ENCODE results near the gene HDAC5. TPM values are rescaled to one million over a fixed set of nuclear protein-coding genes. Genes with fewer than 3 reads are reported as not detected.

The HDAC5 gene
- total RNA-seq, 4 donors from 2014 or later: 45.3 to 182 (median 70.8) TPM

DNA sequence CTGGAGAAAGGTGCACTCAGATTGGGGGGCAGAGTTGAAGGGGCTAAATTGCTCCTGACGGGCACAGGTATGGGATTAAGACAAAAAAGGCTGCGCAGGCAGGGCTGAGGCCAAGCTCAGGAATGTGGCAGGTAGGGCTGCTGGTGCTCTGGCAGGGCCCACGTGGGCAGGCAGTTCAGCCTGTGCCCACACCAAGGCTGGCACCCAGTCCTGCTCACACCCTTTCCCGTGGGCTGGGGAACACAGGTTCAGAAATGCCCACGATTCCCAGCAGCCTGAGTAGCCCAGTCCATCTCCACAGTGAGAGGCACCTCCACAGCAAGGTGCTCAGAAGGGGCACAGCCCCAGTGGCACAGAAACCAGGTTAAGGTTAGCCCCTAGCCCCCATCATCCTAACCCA lies 4.4 kb downstream of the HDAC5 start:
- in situ Hi-C loops (cut with MboI; ENCODE audit: low pct_ligation_motif_present in 1 of 4, low pct_unique_long_range_greater_than_20kb in 1 of 4, low sequenced_read_pairs in 3 of 4): no loop called here
- intact Hi-C loops (cut with DNase I; ENCODE audit: low total_unique reads): no loop called here
- Histone ChIP-seq H3K4me3 (no peak overlapping the region), H3K27me3 (no peaks in the 10 kb centered on the region), H3K27ac (no peak overlapping the region), H3K4me1 (peaks cover 14 to 30% (median 18%) of the 10 kb centered on the region in 4 donors), H3K9me3 (no peaks in the 10 kb centered on the region), H3K36me3 (no peaks in the 10 kb centered on the region)
- DNase-seq: no peak
- TF ChIP-seq, protein P1, sequence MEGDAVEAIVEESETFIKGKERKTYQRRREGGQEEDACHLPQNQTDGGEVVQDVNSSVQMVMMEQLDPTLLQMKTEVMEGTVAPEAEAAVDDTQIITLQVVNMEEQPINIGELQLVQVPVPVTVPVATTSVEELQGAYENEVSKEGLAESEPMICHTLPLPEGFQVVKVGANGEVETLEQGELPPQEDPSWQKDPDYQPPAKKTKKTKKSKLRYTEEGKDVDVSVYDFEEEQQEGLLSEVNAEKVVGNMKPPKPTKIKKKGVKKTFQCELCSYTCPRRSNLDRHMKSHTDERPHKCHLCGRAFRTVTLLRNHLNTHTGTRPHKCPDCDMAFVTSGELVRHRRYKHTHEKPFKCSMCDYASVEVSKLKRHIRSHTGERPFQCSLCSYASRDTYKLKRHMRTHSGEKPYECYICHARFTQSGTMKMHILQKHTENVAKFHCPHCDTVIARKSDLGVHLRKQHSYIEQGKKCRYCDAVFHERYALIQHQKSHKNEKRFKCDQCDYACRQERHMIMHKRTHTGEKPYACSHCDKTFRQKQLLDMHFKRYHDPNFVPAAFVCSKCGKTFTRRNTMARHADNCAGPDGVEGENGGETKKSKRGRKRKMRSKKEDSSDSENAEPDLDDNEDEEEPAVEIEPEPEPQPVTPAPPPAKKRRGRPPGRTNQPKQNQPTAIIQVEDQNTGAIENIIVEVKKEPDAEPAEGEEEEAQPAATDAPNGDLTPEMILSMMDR (IDR thresholded peaks at IDR 0.05): no peak
- TF ChIP-seq POLR2A (IDR thresholded peaks at IDR 0.05): no peak
- TF ChIP-seq POLR2AphosphoS5 (IDR thresholded peaks at IDR 0.05): no peak
- no peak for TF ChIP-seq EP300 (IDR thresholded peaks at IDR 0.05; ENCODE audit: low read depth)
- WGBS, 2 donors (ENCODE audit: low coverage in 1 of 2): 80% methylated on average over 5 of the region's 5 CpGs; no CpG with 5 or more reads in 1 of the 2 donors

DNA sequence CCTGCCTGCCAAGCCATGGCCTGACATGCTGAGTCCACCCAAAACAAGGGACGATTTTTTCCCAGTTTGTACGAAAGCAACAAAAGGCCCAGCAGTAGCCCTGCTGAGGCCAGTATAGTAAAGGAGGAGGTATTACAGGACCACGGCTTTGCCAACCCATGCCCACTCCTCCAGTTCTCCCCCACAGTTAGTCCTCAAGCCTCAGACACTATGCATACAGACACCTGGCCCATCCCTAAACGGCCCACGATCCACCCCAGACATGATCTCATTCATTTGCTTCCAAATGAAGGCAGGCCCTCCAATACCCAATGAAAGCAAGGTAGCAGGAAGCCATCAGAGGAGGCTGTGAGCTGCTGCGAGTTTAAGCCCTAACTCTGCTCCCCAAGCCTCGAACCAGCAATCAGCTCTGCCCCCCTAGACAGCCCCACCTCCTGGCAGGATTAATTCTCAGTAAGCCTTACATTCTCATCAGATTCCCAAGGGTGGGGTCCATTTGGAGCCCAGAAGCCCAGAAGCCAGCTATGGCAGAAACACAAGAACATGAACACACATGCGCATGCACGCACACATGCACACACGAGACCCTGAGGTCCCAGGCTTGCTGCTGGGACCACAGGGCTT lies 4.9 kb downstream of the HDAC5 start:
- H3K4me1 ChIP-seq: peaks cover 14 to 28% (median 17%) of the 10 kb centered on the region in 4 donors
- no peak for DNase-seq
- in situ Hi-C loops (cut with MboI; ENCODE audit: low pct_ligation_motif_present in 1 of 4, low pct_unique_long_range_greater_than_20kb in 1 of 4, low sequenced_read_pairs in 3 of 4): no loop called here
- 18 to 65% methylated on average over 2 to 10 of the region's 10 CpGs for WGBS, 2 donors (ENCODE audit: low coverage in 1 of 2)
- no peaks in the 10 kb centered on the region for H3K36me3 ChIP-seq
- H3K4me3 ChIP-seq: no peak overlapping the region
- TF ChIP-seq EP300 (IDR thresholded peaks at IDR 0.05; ENCODE audit: low read depth) (no peak), POLR2A (IDR thresholded peaks at IDR 0.05) (no peak), POLR2AphosphoS5 (IDR thresholded peaks at IDR 0.05) (no peak)
- TF ChIP-seq, protein P1 (IDR thresholded peaks at IDR 0.05): no peak
- no peak overlapping the region for H3K27ac ChIP-seq
- intact Hi-C loops (cut with DNase I; ENCODE audit: low total_unique reads): no loop called here
- no peaks in the 10 kb centered on the region for H3K27me3 ChIP-seq
- no peaks in the 10 kb centered on the region for H3K9me3 ChIP-seq

DNA sequence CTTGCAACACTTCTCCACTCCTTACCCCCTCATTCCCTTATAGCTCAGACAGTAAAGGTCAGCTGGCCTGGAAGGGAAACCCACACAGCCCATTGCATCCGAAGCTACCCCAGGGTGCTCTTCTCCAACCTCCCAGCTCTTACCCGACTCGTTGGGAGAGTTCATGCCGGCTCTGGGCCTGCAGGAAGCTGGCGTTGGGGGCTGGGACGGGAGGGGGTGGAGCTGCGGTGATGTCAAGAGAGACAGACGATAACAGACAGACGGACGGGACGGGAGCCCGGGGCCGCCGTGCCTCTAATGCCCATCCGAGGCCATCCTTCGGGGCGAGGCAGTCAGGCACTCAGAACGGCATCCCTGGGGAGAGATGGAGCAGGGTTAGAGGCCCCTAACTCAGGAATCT lies 6.1 kb downstream of the HDAC5 start:
- 85% methylated on average over 18 of the region's 18 CpGs; no CpG with 5 or more reads in 1 of the 2 donors for WGBS, 2 donors (ENCODE audit: low coverage in 1 of 2)
- Histone ChIP-seq H3K36me3 (no peaks in the 10 kb centered on the region), H3K9me3 (no peaks in the 10 kb centered on the region), H3K4me1 (peaks cover 11 to 33% (median 16%) of the 10 kb centered on the region in 4 donors), H3K27ac (no peak overlapping the region), H3K4me3 (no peak overlapping the region), H3K27me3 (no peaks in the 10 kb centered on the region)
- TF ChIP-seq, protein P1 (IDR thresholded peaks at IDR 0.05): no peak
- no peak for TF ChIP-seq POLR2A (IDR thresholded peaks at IDR 0.05)
- no peak for TF ChIP-seq EP300 (IDR thresholded peaks at IDR 0.05; ENCODE audit: low read depth)
- TF ChIP-seq POLR2AphosphoS5 (IDR thresholded peaks at IDR 0.05): no peak
- intact Hi-C loops (cut with DNase I; ENCODE audit: low total_unique reads): no loop called here
- in situ Hi-C loops (cut with MboI; ENCODE audit: low pct_ligation_motif_present in 1 of 4, low pct_unique_long_range_greater_than_20kb in 1 of 4, low sequenced_read_pairs in 3 of 4): no loop called here
- no peak for DNase-seq

DNA sequence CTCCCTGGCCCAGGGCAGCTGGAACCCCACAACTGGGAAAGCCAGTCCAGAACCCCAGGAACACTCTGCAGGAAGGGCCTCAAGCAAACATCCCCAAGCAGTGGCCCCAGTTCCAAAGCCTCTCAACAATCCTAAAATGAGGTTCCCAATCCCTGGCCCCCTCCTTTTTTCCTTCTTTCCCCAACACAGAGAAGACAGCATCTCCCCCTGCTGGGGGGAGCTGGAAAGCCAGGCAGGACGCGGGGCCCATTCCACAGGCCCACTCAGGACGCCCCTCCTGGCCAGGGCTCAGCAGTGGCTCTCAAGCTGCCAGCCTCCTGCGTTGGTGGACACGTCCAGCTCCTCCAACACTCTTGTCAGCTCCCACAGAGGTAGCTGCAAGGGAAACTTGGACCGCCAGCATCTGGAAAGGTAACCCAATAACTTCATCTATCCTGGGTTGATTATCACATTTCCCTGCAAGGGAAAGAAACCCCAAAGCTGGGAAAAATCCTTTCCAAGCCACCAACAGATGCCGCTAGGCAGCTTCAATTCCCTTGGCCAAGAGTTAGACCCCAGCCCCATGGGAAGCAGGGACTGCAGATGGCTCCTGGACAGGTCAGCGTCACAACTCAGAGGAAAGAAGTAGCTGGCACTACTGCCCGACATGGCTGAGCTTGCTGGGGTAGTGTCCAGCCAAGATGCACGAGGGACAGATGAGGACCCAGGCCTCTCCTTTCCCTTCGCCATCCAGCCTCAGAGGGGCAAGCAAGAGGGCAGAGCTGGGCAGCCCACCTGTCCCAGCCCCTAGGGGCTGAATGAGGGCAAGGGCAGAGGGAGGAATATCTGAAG lies 7.6 kb downstream of the HDAC5 start:
- in situ Hi-C loops (cut with MboI; ENCODE audit: low pct_ligation_motif_present in 1 of 4, low pct_unique_long_range_greater_than_20kb in 1 of 4, low sequenced_read_pairs in 3 of 4): no loop called here
- Histone ChIP-seq H3K4me1 (peaks cover 14 to 33% (median 22%) of the 10 kb centered on the region in 4 donors), H3K4me3 (no peak overlapping the region), H3K27me3 (no peaks in the 10 kb centered on the region), H3K36me3 (no peaks in the 10 kb centered on the region), H3K27ac (peak overlapping the region in 1 of 4 donors; percentile 19), H3K9me3 (no peaks in the 10 kb centered on the region)
- TF ChIP-seq, protein P1 (IDR thresholded peaks at IDR 0.05): peak; percentile 56 to 68 (median 61)
- TF ChIP-seq POLR2AphosphoS5 (IDR thresholded peaks at IDR 0.05) (no peak), EP300 (IDR thresholded peaks at IDR 0.05; ENCODE audit: low read depth) (no peak), POLR2A (IDR thresholded peaks at IDR 0.05) (no peak)
- intact Hi-C loops (cut with DNase I; ENCODE audit: low total_unique reads): loop anchor here (1.0 kb wide), 1 partner anchor 25 kb away; no protein-coding TSS in a partner anchor
- no peak for DNase-seq
- 68% methylated on average over 10 of the region's 11 CpGs; no CpG with 5 or more reads in 1 of the 2 donors for WGBS, 2 donors (ENCODE audit: low coverage in 1 of 2)

Data from transverse colon (tissue), 4 donors.